Trophoblast cell (in vitro differentiated cells and primary cell): ENCODE results near the gene RTF2.

Source experiments
- DNase-seq, 2 donors: peaks; one replicate each; pipeline ENCODE4 v3.0.0-alpha.2; 2016
- H2AFZ ChIP-seq: 2 replicates; pipeline ENCODE4 v1.6.1; 2013; ENCODE audit warnings: low read length, moderate library complexity, mild to moderate bottlenecking; ENCODE audit not compliant: insufficient read depth, poor library complexity
- H2AK5ac ChIP-seq: 2 replicates; pipeline ENCODE4 v1.6.1; 2013; ENCODE audit warnings: mild to moderate bottlenecking, low read length
- H2BK120ac ChIP-seq: 2 replicates; pipeline ENCODE4 v1.6.1; 2013; ENCODE audit warnings: low read length, mild to moderate bottlenecking, moderate library complexity; ENCODE audit not compliant: insufficient read depth, poor library complexity
- H2BK12ac ChIP-seq: 2 replicates; pipeline ENCODE4 v1.6.1; 2013; ENCODE audit warnings: mild to moderate bottlenecking, low read length, moderate library complexity
- H2BK5ac ChIP-seq: 2 replicates; pipeline ENCODE4 v1.6.1; 2013; ENCODE audit warnings: low read length, low read depth, moderate library complexity, mild to moderate bottlenecking; ENCODE audit not compliant: poor library complexity
- H3K14ac ChIP-seq: 2 replicates; pipeline ENCODE4 v1.6.1; 2013; ENCODE audit warnings: mild to moderate bottlenecking, low read length
- H3K18ac ChIP-seq: 2 replicates; pipeline ENCODE4 v1.6.1; 2013; ENCODE audit warnings: mild to moderate bottlenecking, low read length
- H3K23ac ChIP-seq: 2 replicates; pipeline ENCODE4 v1.6.1; 2013; ENCODE audit warnings: low read length
- H3K27ac ChIP-seq: 2 replicates; pipeline ENCODE4 v1.5.1; 2013; ENCODE audit warnings: low read depth, mild to moderate bottlenecking, inconsistent platforms, low read length, moderate library complexity
- H3K27me3 ChIP-seq: 2 replicates; pipeline ENCODE4 v1.6.1; 2013; ENCODE audit warnings: inconsistent platforms, mild to moderate bottlenecking, low read length, moderate library complexity; ENCODE audit not compliant: insufficient read depth
- H3K36me3 ChIP-seq, 2 experiments: 1 replicate in 1 of 2; 2 replicates in 1 of 2; pipeline ENCODE4 v1.6.1; 2013; ENCODE audit warnings: low read length in 2 of 2, mild to moderate bottlenecking in 2 of 2, moderate library complexity in 1 of 2; ENCODE audit not compliant: insufficient read depth in 2 of 2, control insufficient read depth in 1 of 2
- H3K4ac ChIP-seq: 2 replicates; pipeline ENCODE4 v1.6.1; 2013; ENCODE audit warnings: low read depth, mild to moderate bottlenecking, low read length, moderate library complexity
- H3K4me1 ChIP-seq, 2 experiments: 1 replicate in 1 of 2; 2 replicates in 1 of 2; pipeline ENCODE4 v1.6.1; 2013; ENCODE audit warnings: low read length in 2 of 2, mild to moderate bottlenecking in 2 of 2, moderate library complexity in 1 of 2; ENCODE audit not compliant: insufficient read depth in 2 of 2, control insufficient read depth in 1 of 2
- H3K4me2 ChIP-seq: 2 replicates; pipeline ENCODE4 v1.6.1; 2013; ENCODE audit warnings: inconsistent platforms, mild to moderate bottlenecking, low read length, moderate library complexity
- H3K4me3 ChIP-seq: 2 replicates; pipeline ENCODE4 v1.5.1; 2013; ENCODE audit warnings: mild to moderate bottlenecking, low read depth, low read length, inconsistent platforms
- H3K79me1 ChIP-seq: one replicate; pipeline ENCODE4 v1.6.1; 2013; ENCODE audit warnings: low read length
- H3K79me2 ChIP-seq: 2 replicates; pipeline ENCODE4 v1.6.1; 2013; ENCODE audit warnings: low read length, mild to moderate bottlenecking; ENCODE audit not compliant: control insufficient read depth, insufficient read depth, poor library complexity
- H3K9ac ChIP-seq: 2 replicates; pipeline ENCODE4 v1.6.1; 2013; ENCODE audit warnings: mild to moderate bottlenecking, low read length
- H3K9me3 ChIP-seq: 2 replicates; pipeline ENCODE4 v1.6.1; 2013; ENCODE audit warnings: low read depth, mild to moderate bottlenecking, control low read depth, inconsistent platforms, low read length; ENCODE audit not compliant: insufficient read depth
- H4K12ac ChIP-seq: 2 replicates; pipeline ENCODE4 v1.6.1; 2013; ENCODE audit warnings: low read depth, mild to moderate bottlenecking, low read length, moderate library complexity
- H4K8ac ChIP-seq: 2 replicates; pipeline ENCODE4 v1.6.1; 2013; ENCODE audit warnings: low read depth, mild to moderate bottlenecking, low read length, moderate library complexity
- H4K91ac ChIP-seq: one replicate; pipeline ENCODE4 v1.6.1; 2013; ENCODE audit warnings: low read depth, mild to moderate bottlenecking, low read length, moderate library complexity
- WGBS: extraction: QIAGEN DNeasy Blood & Tissue Kit; methylation state at CpG from one replicate; pipeline ENCODE4 v1.1.7; 2013; ENCODE audit warnings: missing lambda C conversion rate; ENCODE audit not compliant: insufficient read length, insufficient coverage; ENCODE audit errors: extremely low coverage; 5-methylcytosine and 5-hydroxymethylcytosine counted together

The RTF2 gene

GRCh38 chr20:56447227-56447626 is 21.2 kb upstream of the RTF2 start:
- Histone ChIP-seq H4K91ac (no peak overlapping the region), H3K9ac (no peak overlapping the region), H3K4me2 (no peak overlapping the region), H3K4ac (no peak overlapping the region), H3K23ac (no peak overlapping the region), H2BK120ac (no peak overlapping the region), H3K14ac (no peak overlapping the region), H3K79me1 (peaks cover 4% of the 10 kb centered on the region), H2AK5ac (no peak overlapping the region), H4K12ac (no peak overlapping the region), H3K4me1 (peaks cover 4 to 10% of the 10 kb centered on the region in 2 experiments), H3K4me3 (no peak overlapping the region), H2BK12ac (no peak overlapping the region), H4K8ac (no peak overlapping the region), H3K79me2 (no peaks in the 10 kb centered on the region), H3K27me3 (no peaks in the 10 kb centered on the region), H3K18ac (no peak overlapping the region), H3K9me3 (no peaks in the 10 kb centered on the region), H3K36me3 (no peaks in the 10 kb centered on the region), H2AFZ (no peak overlapping the region), H3K27ac (no peak overlapping the region), H2BK5ac (no peak overlapping the region)
- no peak for DNase-seq

DNA sequence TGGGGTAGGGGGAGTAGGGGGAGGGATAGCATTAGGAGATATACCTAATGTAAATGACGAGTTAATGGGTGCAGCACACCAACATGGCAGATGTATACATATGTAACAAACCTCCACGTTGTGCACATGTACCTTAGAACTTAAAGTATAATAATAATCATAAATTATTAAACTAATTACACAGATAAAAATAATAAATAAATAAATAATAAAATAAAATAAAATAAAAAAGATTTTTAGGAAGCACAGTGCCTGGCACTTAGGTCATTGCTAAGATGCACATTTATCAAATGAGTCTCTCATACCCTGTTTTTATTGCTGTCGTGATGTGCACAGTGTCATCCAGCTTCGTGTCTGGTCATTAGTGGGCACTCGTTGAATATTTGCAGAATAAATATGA is 19.0 kb upstream of the RTF2 start:
- H3K4me3 ChIP-seq = no peak overlapping the region
- no peak overlapping the region for H2AK5ac ChIP-seq
- no peak overlapping the region for H3K9ac ChIP-seq
- H4K12ac ChIP-seq = no peak overlapping the region
- no peak overlapping the region for H4K8ac ChIP-seq
- no peak overlapping the region for H3K4me2 ChIP-seq
- no peaks in the 10 kb centered on the region for H3K27me3 ChIP-seq
- H2BK12ac ChIP-seq = no peak overlapping the region
- H3K79me2 ChIP-seq = no peaks in the 10 kb centered on the region
- no peak overlapping the region for H4K91ac ChIP-seq
- H3K18ac ChIP-seq = no peak overlapping the region
- no peaks in the 10 kb centered on the region for H3K4me1 ChIP-seq
- no peak overlapping the region for H3K4ac ChIP-seq
- H3K23ac ChIP-seq = no peak overlapping the region
- H2BK120ac ChIP-seq = no peak overlapping the region
- H3K79me1 ChIP-seq = no peaks in the 10 kb centered on the region
- H3K14ac ChIP-seq = no peak overlapping the region
- no CpG with 5 or more reads among the region's 5 CpGs for WGBS
- H3K9me3 ChIP-seq = no peaks in the 10 kb centered on the region
- H3K36me3 ChIP-seq = no peaks in the 10 kb centered on the region
- H3K27ac ChIP-seq = no peak overlapping the region
- H2BK5ac ChIP-seq = no peak overlapping the region
- H2AFZ ChIP-seq = no peak overlapping the region
- no peak for DNase-seq

- H2BK12ac ChIP-seq = no peak overlapping the region
- no peak overlapping the region for H3K4me3 ChIP-seq
- H2AK5ac ChIP-seq = no peak overlapping the region
- no peak overlapping the region for H2BK5ac ChIP-seq
- no peak overlapping the region for H4K8ac ChIP-seq
- H3K23ac ChIP-seq = no peak overlapping the region
- WGBS = no CpG with 5 or more reads among the region's 13 CpGs
- no peak overlapping the region for H4K91ac ChIP-seq
- H3K9ac ChIP-seq = no peak overlapping the region
- no peaks in the 10 kb centered on the region for H3K27me3 ChIP-seq
- no peak for DNase-seq
- no peaks in the 10 kb centered on the region for H3K9me3 ChIP-seq
- H2BK120ac ChIP-seq = no peak overlapping the region
- no peak overlapping the region for H3K4me2 ChIP-seq
- no peaks in the 10 kb centered on the region for H3K4me1 ChIP-seq
- H3K4ac ChIP-seq = no peak overlapping the region
- no peak overlapping the region for H4K12ac ChIP-seq
- H3K14ac ChIP-seq = no peak overlapping the region
- H3K18ac ChIP-seq = no peak overlapping the region
- no peak overlapping the region for H3K27ac ChIP-seq
- H3K36me3 ChIP-seq = no peaks in the 10 kb centered on the region
- H3K79me2 ChIP-seq = no peaks in the 10 kb centered on the region
- H3K79me1 ChIP-seq = no peaks in the 10 kb centered on the region
- H2AFZ ChIP-seq = no peak overlapping the region
Measured at GRCh38 chr20:56451056-56451765, 17.2 kb upstream of the RTF2 start.

DNA sequence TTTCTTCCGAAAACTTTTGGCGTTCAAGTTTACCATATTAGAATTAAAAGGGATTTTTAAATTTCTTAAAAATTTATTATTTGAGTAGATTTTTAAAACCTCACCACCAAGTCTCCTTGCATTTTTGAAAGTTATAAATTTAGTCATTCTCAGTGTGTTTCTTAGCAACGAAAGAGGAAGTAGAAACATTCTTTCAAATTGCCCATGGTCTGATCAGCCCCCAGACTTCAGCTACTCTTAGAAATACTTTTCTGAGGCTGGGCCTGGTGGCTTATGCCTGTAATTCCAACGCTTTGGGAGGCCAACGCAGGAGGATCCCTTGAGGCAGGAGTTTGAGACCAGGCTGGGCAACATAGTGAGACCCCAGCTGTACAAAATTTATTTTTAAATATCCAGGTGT is 15.1 kb upstream of the RTF2 start:
- no peaks in the 10 kb centered on the region for H3K4me1 ChIP-seq
- no peak overlapping the region for H3K14ac ChIP-seq
- no peaks in the 10 kb centered on the region for H3K36me3 ChIP-seq
- no peak overlapping the region for H2BK5ac ChIP-seq
- H3K27ac ChIP-seq = no peak overlapping the region
- H3K4ac ChIP-seq = no peak overlapping the region
- peaks cover under 1% of the 10 kb centered on the region for H3K9me3 ChIP-seq
- no peak overlapping the region for H2AK5ac ChIP-seq
- no peak overlapping the region for H2BK12ac ChIP-seq
- H4K8ac ChIP-seq = no peak overlapping the region
- H2BK120ac ChIP-seq = no peak overlapping the region
- H3K27me3 ChIP-seq = no peaks in the 10 kb centered on the region
- no peak overlapping the region for H3K4me2 ChIP-seq
- no CpG with 5 or more reads among the region's 5 CpGs for WGBS
- no peak overlapping the region for H2AFZ ChIP-seq
- H3K23ac ChIP-seq = no peak overlapping the region
- H3K4me3 ChIP-seq = no peak overlapping the region
- H4K91ac ChIP-seq = no peak overlapping the region
- no peak overlapping the region for H4K12ac ChIP-seq
- DNase-seq = no peak
- H3K79me1 ChIP-seq = no peaks in the 10 kb centered on the region
- H3K9ac ChIP-seq = no peak overlapping the region
- no peaks in the 10 kb centered on the region for H3K79me2 ChIP-seq
- no peak overlapping the region for H3K18ac ChIP-seq
